Calu3 (cell line): ENCODE results near the gene C2CD3. TPM values are rescaled to one million over a fixed set of nuclear protein-coding genes. Genes with fewer than 3 reads are reported as not detected.

Experiments used
- BruUV-seq: library from RNA; stranded (reverse); fragments of 400-500 nt; replicated peaks from 2 replicates; lab custom pipeline; 2021; lab: Mats Ljungman, UMichigan
- CTCF ChIA-PET: fragments of 300-600 bp; sonication (Branson Sonifier 250); formaldehyde crosslinking; loops from one replicate; lab custom pipeline; 2022; ENCODE audit warnings: antibody characterized with exemption; lab: Charles Lee
- DNase-seq: peaks from one replicate; pipeline ENCODE4 v3.0.0; 2022
- H3K27ac Mint-ChIP-seq: one replicate; pipeline ENCODE4 v1.8.0; 2022; ENCODE audit warnings: mixed read lengths; ENCODE audit not compliant: unreplicated experiment
- H3K27me3 Mint-ChIP-seq: one replicate; pipeline ENCODE4 v1.8.0; 2022; ENCODE audit warnings: mixed read lengths; ENCODE audit not compliant: unreplicated experiment
- H3K36me3 Mint-ChIP-seq: one replicate; pipeline ENCODE4 v1.8.0; 2022; ENCODE audit warnings: mild to moderate bottlenecking, moderate library complexity, mixed read lengths; ENCODE audit not compliant: insufficient read depth, unreplicated experiment
- H3K4me1 Mint-ChIP-seq: one replicate; pipeline ENCODE4 v1.8.0; 2022; ENCODE audit warnings: mild to moderate bottlenecking, low read depth, mixed read lengths; ENCODE audit not compliant: unreplicated experiment
- H3K4me3 Mint-ChIP-seq: one replicate; pipeline ENCODE4 v1.8.0; 2022; ENCODE audit warnings: mild to moderate bottlenecking, low read depth, moderate library complexity, mixed read lengths; ENCODE audit not compliant: unreplicated experiment
- H3K9me3 Mint-ChIP-seq: one replicate; pipeline ENCODE4 v1.8.0; 2022; ENCODE audit warnings: low read depth, mixed read lengths; ENCODE audit not compliant: unreplicated experiment
- intact Hi-C: fragments of 100-400 bp; cut with micrococcal nuclease; formaldehyde crosslinking; loops from one replicate; pipeline ENCODE4 v1.10.0; 2022; ENCODE audit not compliant: unreplicated experiment
- total RNA-seq: library from RNA; stranded (reverse); gene quantifications from 2 replicates; pipeline ENCODE4 v1.2.3, GENCODE V29; 2022
- TF ChIP-seq, protein P1 (sequence below): fragments of 200-600 bp; IDR thresholded peaks from one replicate; pipeline ENCODE4 v1.8.0; 2022; ENCODE audit warnings: antibody characterized with exemption; ENCODE audit not compliant: unreplicated experiment

C2CD3 gene
- total RNA-seq, 1 experiment from 2014 or later: 26.9 TPM

DNA sequence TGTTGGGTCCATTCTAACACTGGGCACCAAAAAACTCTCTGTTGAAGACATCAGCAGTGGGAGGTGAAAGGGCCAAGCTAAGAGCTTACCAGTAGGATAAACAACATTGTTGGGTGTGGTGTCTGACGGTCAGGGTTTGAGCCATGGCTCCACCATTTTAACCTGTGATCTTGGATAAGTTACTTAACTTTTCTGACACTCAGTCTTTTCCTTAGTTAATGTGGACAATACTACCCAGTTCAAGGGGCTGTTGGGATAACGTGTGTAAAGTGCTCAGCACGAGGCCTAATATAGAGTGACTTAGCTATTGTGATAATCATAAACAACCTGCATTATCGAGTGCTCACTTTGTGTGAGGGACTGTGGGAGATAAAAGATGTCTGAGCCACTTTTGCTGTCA is 168.0 kb downstream of the C2CD3 start:
- Mint-ChIP-seq H3K9me3 (no peaks in the 10 kb centered on the region), H3K27ac (no peak overlapping the region), H3K27me3 (no peaks in the 10 kb centered on the region), H3K4me1 (no peaks in the 10 kb centered on the region), H3K36me3 (no peaks in the 10 kb centered on the region), H3K4me3 (no peak overlapping the region)
- BruUV-seq: no TSS peak
- DNase-seq: no peak
- CTCF ChIA-PET: no interaction called here
- intact Hi-C loops: no loop called here
- TF ChIP-seq, protein P1, sequence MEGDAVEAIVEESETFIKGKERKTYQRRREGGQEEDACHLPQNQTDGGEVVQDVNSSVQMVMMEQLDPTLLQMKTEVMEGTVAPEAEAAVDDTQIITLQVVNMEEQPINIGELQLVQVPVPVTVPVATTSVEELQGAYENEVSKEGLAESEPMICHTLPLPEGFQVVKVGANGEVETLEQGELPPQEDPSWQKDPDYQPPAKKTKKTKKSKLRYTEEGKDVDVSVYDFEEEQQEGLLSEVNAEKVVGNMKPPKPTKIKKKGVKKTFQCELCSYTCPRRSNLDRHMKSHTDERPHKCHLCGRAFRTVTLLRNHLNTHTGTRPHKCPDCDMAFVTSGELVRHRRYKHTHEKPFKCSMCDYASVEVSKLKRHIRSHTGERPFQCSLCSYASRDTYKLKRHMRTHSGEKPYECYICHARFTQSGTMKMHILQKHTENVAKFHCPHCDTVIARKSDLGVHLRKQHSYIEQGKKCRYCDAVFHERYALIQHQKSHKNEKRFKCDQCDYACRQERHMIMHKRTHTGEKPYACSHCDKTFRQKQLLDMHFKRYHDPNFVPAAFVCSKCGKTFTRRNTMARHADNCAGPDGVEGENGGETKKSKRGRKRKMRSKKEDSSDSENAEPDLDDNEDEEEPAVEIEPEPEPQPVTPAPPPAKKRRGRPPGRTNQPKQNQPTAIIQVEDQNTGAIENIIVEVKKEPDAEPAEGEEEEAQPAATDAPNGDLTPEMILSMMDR: no peak

DNA sequence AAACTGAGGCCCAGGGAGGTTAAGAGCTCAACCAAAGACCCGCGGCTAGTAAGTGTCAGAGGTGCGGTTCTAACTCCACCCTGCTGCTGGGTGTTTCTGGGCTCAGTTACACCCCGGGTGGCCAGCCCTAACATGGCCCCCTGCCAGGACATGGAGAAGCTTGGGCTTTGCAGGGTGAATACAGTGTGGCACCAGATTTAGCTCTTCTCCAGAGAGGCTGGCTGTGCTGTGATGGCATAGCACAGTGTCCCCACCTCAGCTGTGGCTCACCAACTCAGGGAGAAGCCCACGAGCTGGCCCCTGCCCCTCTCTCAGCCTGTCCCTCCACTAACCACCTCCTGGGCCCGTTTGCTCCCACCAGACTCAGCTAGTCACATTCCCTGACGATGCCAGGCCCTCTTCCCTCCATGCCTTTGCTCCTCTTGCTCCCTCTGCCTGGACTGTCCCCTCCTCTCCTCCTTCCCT is 168.9 kb downstream of the C2CD3 start:
- H3K9me3 Mint-ChIP-seq: no peaks in the 10 kb centered on the region
- intact Hi-C loops: no loop called here
- CTCF ChIA-PET: no interaction called here
- no peaks in the 10 kb centered on the region for H3K4me1 Mint-ChIP-seq
- DNase-seq: no peak
- no TSS peak for BruUV-seq
- TF ChIP-seq, protein P1: no peak
- H3K27ac Mint-ChIP-seq: no peak overlapping the region
- H3K27me3 Mint-ChIP-seq: no peaks in the 10 kb centered on the region
- H3K36me3 Mint-ChIP-seq: no peaks in the 10 kb centered on the region
- H3K4me3 Mint-ChIP-seq: no peak overlapping the region

DNA sequence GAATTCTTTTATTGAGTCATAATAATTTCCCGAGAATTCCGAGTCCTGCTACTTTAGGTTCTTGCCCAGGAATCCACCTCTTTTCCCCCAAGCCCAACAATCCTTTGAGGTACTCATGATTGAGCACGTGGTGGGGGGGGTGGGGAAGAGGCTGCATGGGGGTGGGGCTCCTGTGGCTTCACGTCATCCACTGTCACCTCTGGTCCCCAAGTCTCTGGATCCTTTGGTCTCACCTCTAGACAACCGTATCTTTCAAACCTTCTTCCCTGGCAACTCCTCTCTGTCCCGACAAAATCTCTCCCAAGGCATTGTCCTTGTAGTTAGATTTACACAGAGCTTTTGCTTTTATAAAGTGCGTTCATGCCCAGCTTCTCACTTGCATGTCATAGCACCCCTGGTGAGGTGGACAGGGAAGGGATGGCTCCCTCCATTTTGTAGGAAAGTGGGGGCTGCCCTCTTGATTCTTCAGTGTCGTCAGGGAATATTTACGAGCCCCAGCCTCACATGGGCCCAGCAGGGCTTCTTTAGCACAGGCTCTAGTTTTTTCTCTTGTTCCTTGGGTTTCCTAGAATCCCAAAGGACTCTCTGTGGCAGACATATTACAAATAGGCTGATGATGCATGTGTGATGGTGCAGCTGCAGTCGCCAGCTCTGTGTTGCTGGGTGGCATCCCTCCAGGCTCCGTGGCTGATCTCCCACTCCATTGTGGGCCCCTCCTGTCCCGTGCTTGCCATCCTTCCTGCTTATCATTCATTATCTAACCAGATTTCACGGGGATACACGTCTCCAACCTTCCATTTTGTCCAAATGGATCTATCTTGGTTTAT is 170.3 kb downstream of the C2CD3 start:
- CTCF ChIA-PET: no interaction called here
- no peaks in the 10 kb centered on the region for H3K36me3 Mint-ChIP-seq
- H3K4me3 Mint-ChIP-seq: no peak overlapping the region
- H3K4me1 Mint-ChIP-seq: no peaks in the 10 kb centered on the region
- no peaks in the 10 kb centered on the region for H3K9me3 Mint-ChIP-seq
- H3K27me3 Mint-ChIP-seq: no peaks in the 10 kb centered on the region
- DNase-seq: no peak
- BruUV-seq: no TSS peak
- intact Hi-C loops: no loop called here
- TF ChIP-seq, protein P1: no peak
- no peak overlapping the region for H3K27ac Mint-ChIP-seq

- intact Hi-C loops: no loop called here
- Mint-ChIP-seq H3K27ac (no peak overlapping the region), H3K36me3 (no peaks in the 10 kb centered on the region), H3K4me1 (no peaks in the 10 kb centered on the region), H3K27me3 (no peaks in the 10 kb centered on the region), H3K9me3 (no peaks in the 10 kb centered on the region), H3K4me3 (no peak overlapping the region)
- DNase-seq: no peak
- TF ChIP-seq, protein P1: no peak
- CTCF ChIA-PET: no interaction called here
- no TSS peak for BruUV-seq
These were observed 171.1 kb downstream of the C2CD3 start for GRCh38 chr11:73999581-74000306.
